Measurements from ENCODE around the gene ATP2C2.

The ATP2C2 gene

GRCh38 chr16:84481051-84481735 lies 112.9 kb downstream of the ATP2C2 start:
- DNase-seq, result peak; percentile 40

DNA sequence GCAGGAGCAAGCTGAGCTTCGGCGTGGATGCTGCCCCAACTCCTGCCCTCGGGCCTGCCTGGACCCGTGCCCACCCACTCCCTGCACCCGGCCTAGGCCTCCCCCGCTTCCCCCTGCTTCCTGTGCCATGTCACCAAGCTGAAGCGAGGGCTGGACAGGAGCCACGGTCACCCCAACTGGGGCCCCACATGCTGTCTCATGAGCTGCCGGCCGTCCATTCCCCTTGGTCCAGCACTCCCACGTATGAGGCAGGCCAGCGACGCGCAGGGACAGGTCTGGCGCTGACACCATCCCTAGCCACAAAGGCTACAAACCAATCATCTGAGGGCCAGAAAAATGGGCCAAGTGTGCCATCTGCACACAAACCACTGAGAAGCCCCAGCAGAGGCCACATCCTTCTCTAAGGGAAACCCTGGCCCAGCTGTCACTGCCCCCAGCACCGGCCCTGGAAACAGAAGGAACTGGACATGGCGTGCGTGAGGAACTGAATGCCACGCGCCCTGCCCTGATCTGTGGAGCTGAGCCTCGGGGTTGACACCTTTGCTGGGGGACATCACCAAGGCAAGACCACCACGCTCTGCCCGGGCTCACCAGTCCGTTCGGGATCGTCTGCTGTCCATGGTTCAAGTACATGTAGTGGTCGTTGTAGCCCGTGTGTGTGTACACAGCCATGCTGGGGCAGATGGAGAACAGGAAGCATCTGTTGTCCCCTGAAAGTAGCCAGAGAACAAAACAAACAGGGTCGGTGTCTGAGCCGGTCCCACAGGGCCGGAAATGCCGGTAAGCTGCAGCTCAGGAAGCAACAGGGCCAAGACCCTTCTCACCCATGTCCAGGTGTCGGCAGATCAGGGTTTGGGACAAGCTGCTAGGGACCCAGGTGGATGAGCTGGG lies 113.9 kb downstream of the ATP2C2 start:
- DNase-seq, result peak; percentile 36

GRCh38 chr16:84482951-84483881 lies 114.9 kb downstream of the ATP2C2 start:
- DNase-seq, result peak; percentile 42

- DNase-seq, result peak; percentile 39
Measured at GRCh38 chr16:84483882-84484565, 115.7 kb downstream of the ATP2C2 start.

DNA sequence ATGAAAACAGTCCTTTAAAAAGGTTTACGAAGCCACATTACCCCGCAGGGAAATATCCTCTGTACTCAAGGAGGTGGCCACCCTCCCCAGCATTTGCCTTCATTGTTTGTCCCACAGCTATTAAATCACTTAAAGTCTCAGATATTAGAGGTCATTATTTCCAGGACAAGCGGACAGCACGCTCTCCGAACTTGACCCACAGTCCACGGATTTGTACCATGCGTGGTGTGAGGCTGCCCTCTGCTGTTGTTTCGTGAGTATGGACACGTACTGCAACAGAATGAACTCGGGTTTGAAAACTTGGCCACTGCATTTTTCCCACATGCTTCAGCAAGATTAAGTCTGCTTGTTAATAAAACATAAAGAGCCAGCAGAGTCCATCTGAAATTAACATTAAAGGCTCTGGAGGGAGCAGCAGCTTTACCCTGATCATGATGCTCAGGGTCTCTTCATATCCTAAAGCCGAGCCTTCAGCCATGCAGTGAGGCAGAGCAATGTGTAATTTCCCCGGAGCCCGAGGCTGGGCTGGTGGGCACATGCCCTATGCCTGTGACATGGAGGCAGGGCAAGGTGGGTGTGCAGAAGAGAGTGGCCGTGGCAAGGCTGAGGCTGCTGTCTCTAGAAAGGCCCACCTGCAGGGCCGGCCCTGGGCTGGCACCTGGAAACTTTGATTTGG lies 116.4 kb downstream of the ATP2C2 start:
- DNase-seq, result peak; percentile 54

GRCh38 chr16:84485255-84486010 lies 117.1 kb downstream of the ATP2C2 start:
- peak; percentile 40 for DNase-seq

DNA sequence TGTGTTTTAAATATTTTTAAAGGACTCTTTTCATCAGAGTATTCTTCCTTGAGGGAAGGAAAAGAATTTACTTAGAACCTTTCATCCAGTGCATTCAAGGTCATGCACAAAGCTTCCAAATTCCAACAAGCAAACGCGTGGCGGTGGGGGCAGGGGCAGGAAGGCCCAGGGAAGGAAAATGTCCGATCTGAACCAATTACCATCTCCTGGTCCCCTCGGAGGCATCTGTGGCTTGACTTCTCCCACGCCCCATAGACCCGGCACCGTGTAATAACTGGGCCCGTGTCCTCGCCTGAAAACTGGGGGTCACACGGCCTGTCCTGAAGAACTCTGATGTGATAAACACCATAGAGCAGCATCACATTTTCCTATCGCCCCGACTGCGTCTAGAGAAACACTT lies 117.8 kb downstream of the ATP2C2 start:
- DNase-seq, result peak; percentile 26

- peak; percentile 34 for DNase-seq
Measured at GRCh38 chr16:84486551-84487235, 118.4 kb downstream of the ATP2C2 start.

DNA sequence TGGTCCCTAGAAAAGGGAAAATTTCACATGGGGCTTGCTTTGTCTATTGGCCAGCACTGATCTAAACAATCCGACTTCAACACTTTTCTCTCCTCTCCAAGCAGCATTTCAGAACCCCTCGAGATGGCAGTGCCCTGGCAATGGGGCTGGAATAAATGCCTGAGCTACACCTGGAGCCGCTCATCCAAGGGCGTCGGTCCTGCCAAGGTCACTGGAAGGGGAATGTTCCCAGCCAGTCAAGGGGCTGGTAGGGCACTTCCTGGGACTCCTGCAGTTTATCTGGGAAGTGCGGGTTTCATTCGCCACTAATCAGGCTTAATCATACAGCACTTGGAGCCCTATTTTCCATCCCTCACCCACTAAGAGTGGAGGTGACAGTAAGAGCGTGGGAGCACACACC lies 119.0 kb downstream of the ATP2C2 start:
- DNase-seq, result peak; percentile 18

- DNase-seq, result peak; percentile 45
Measured at GRCh38 chr16:84489131-84489530, 120.8 kb downstream of the ATP2C2 start.

GRCh38 chr16:84495506-84495905 lies 127.2 kb downstream of the ATP2C2 start:
- peak; percentile 28 for DNase-seq

DNA sequence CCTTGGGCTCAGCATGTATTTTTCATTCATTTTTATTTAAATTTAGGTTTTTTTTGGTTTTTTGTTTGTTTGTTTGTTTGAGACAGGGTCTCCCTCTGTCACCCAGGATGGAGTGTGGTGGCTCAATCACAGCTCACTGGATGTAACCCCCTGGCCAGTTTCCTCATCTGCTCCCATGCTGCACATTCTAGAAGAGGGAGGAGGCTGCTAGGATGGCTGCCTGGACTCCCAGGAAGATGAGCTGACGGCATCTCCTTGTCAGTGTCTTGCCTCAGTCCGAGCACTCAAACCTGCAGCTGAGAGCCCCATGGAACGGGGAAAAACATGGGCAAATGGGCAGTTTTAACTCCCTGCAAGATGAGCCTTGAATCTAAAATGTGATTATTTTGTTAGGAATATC lies 128.7 kb downstream of the ATP2C2 start:
- DNase-seq, result peak; percentile 8

GRCh38 chr16:84497418-84498222 lies 129.3 kb downstream of the ATP2C2 start:
- peak; percentile 22 for DNase-seq

DNA sequence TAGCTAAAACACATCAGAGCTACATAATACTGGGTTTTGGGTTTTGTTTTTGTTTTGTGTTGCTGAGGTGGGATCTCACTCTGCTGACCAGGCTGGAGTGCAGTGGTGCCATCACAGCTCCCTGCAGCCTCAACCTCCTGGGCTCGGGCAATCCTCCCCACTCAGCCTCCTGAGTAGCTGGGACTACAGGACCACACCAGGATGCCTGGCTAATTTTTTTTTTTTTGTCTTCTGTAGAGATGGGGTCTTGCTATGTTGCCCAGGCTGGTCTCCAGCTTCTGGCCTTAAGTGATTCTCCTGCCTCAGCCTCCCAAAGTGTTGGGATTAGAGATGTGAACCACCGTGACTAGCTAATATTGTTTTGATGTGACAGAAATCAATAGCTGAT lies 129.9 kb downstream of the ATP2C2 start:
- peak; percentile 26 for DNase-seq

- DNase-seq, result no peak
Measured at GRCh38 chr16:84498859-84499620, 130.7 kb downstream of the ATP2C2 start.

- DNase-seq, result no peak
Measured at GRCh38 chr16:84499638-84500037, 131.3 kb downstream of the ATP2C2 start.

DNA sequence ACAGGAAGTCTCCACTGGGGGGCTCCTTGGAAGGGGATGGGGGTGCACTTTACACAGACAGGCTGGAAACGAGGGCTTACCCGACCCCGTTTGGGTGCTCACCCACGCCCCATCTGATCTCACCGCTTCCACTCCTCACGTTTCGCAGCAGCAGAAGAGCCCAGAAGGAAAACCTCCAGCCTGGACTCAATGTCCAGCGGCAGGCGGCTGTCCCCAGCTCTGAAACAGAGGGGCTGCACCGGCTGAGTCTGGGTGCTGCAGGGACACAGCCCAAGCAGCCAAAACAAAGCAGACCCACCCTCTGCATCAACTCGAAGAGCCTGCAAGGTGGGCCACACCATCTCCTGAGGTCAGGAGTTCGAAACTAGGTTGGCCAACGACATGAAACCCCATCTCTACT lies 132.2 kb downstream of the ATP2C2 start:
- DNase-seq, result no peak

DNA sequence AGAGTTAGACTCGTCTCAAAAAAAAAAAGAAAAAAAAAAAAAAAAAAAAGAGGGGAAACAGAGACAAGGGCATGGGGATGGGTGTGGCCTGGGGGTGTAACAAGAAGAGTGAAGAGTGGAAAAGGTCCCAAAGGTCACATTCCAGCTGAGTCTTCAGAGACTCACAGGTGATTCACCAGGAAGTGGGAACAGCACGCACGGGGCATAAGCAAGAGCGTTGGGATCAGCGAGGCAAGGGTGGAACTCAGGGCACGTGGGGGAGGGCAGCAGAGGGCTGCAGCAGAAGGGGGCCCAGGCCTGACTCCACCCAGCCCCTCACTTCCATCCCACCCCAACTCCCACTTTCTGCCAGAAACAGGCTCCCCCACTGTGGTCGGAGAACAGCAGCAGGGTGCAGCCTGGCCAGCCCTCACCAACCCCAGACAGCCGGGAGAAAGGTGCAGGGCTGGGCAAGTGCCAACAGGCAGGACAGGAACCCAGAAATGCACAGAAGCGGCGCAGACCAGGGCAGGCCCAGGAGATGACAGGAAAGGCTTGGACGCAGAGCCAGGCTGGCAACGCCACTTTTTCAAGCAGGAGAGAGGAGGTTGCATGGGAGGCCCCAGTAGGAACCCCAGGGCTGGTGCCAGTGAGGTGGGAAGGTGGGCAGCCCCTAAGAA lies 132.9 kb downstream of the ATP2C2 start:
- DNase-seq, result no peak

All from activated CD8-positive, alpha-beta memory T cell treated with anti-CD3 and anti-CD28 coated beads, Interleukin-2, amount 50 U/mL, for 48 hours (primary cell).